ENCODE results near the gene IGF1R.

Gene IGF1R

DNA sequence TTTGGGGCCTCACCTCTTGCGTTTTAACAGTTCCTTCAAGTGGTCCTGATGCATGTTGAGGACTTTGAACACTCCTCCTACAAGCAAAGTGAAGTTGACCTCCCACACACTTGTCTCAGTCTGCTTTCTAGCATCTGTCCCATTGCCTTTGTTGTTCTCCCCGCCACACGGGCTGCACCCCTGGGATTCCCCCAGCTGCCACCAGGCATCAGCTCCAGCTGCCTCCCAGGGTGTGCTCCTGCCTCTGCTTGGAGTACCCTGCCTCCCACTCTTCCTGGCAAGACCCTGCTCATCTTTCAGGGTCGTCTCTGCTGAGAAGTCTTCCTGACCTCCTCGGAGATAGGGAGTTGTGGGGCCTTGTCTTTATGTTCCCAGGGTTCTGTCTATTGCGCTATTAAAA lies 52.2 kb downstream of the IGF1R start:
- H3K4me1 ChIP-seq (ENCODE audit: control insufficient read depth in 5 of 5, insufficient read depth in 5 of 5, low read length in 5 of 5) = peaks cover 0 to 11% (median 3%) of the 10 kb centered on the region in 5 donors
- no peak overlapping the region for H3K9ac ChIP-seq (ENCODE audit: low read length in 5 of 5)

GRCh38 chr15:98703126-98703685 lies 54.9 kb downstream of the IGF1R start:
- H3K4me3 ChIP-seq (ENCODE audit: low read depth in 1 of 5, low read length in 5 of 5) = no peak overlapping the region
- H3K4me1 ChIP-seq (ENCODE audit: control insufficient read depth in 5 of 5, insufficient read depth in 5 of 5, low read length in 5 of 5) = peaks cover 0 to 11% (median 3%) of the 10 kb centered on the region in 5 donors
- no peak overlapping the region for H3K9ac ChIP-seq (ENCODE audit: low read length in 5 of 5)
- no peaks in the 10 kb centered on the region for H3K27me3 ChIP-seq (ENCODE audit: control insufficient read depth in 5 of 5, insufficient read depth in 4 of 5, low read length in 5 of 5)
- H3K9me3 ChIP-seq (ENCODE audit: control insufficient read depth in 5 of 5, low read length in 5 of 5) = no peaks in the 10 kb centered on the region
- H3K36me3 ChIP-seq (ENCODE audit: control insufficient read depth in 5 of 5, insufficient read depth in 5 of 5, low read length in 5 of 5) = peaks cover 0 to 9% (median 8%) of the 10 kb centered on the region in 5 donors
- no peak overlapping the region for H3K27ac ChIP-seq (ENCODE audit: low read depth, low read length)

More for the DNA sequence above, 52.2 kb downstream of the IGF1R start:
- H3K36me3 ChIP-seq (ENCODE audit: control insufficient read depth in 5 of 5, insufficient read depth in 5 of 5, low read length in 5 of 5) = no peaks in the 10 kb centered on the region
- H3K27me3 ChIP-seq (ENCODE audit: control insufficient read depth in 5 of 5, insufficient read depth in 4 of 5, low read length in 5 of 5) = no peaks in the 10 kb centered on the region
- no peaks in the 10 kb centered on the region for H3K9me3 ChIP-seq (ENCODE audit: control insufficient read depth in 5 of 5, low read length in 5 of 5)
- no peak overlapping the region for H3K27ac ChIP-seq (ENCODE audit: low read depth, low read length)
- H3K4me3 ChIP-seq (ENCODE audit: low read depth in 1 of 5, low read length in 5 of 5) = no peak overlapping the region

DNA sequence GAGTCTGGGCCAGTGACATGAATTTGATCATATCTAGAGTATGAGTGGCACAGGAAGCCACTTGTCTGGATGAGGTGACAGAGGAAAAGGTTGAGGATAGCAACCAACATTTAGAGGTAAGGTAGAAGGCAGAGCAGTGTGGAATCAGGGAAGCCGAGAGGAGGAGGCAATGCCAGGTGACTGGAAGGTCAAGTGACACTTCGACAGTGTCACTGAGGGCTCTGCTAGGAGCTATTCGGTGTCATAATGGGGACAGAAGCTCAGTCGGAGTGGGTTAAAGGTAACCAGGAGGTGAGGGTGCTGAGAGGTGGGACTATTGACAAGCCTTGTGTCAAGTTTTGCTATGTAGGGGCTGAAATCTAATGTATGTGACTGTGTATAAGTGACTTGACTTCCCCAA lies 56.7 kb downstream of the IGF1R start:
- H3K27me3 ChIP-seq (ENCODE audit: control insufficient read depth in 5 of 5, insufficient read depth in 4 of 5, low read length in 5 of 5) = no peaks in the 10 kb centered on the region

DNA sequence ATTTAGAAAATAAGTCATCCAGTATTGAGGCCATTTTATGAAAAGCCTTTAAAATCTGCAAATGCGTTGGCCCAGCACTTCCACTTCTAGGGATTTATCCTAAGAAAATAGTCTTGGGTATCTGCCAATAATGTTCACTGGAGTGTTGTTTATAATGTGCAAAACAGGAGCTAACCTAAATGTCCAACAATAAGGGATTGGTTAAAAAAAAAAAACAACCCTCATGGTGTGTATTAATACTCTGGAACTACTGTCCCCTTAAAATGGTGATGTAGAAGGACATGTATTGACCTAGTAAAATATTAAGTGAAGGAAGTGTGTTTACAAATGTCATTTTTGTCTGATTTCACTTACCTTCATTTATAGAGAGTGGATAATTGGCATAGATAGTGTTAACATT lies 58.0 kb downstream of the IGF1R start:
- no peaks in the 10 kb centered on the region for H3K27me3 ChIP-seq (ENCODE audit: control insufficient read depth in 5 of 5, insufficient read depth in 4 of 5, low read length in 5 of 5)
- H3K9ac ChIP-seq (ENCODE audit: low read length in 5 of 5) = no peak overlapping the region
- peaks cover 0 to 5% (median 4%) of the 10 kb centered on the region in 5 donors for H3K9me3 ChIP-seq (ENCODE audit: control insufficient read depth in 5 of 5, low read length in 5 of 5)
- H3K27ac ChIP-seq (ENCODE audit: low read depth, low read length) = no peak overlapping the region
- peaks cover 0 to 11% (median 3%) of the 10 kb centered on the region in 5 donors for H3K4me1 ChIP-seq (ENCODE audit: control insufficient read depth in 5 of 5, insufficient read depth in 5 of 5, low read length in 5 of 5)
- no peak overlapping the region for H3K4me3 ChIP-seq (ENCODE audit: low read depth in 1 of 5, low read length in 5 of 5)
- H3K36me3 ChIP-seq (ENCODE audit: control insufficient read depth in 5 of 5, insufficient read depth in 5 of 5, low read length in 5 of 5) = peaks cover 0 to 12% (median 10%) of the 10 kb centered on the region in 5 donors

More for the DNA sequence above, 56.7 kb downstream of the IGF1R start:
- H3K36me3 ChIP-seq (ENCODE audit: control insufficient read depth in 5 of 5, insufficient read depth in 5 of 5, low read length in 5 of 5) = peaks cover 0 to 12% (median 8%) of the 10 kb centered on the region in 5 donors
- H3K27ac ChIP-seq (ENCODE audit: low read depth, low read length) = no peak overlapping the region
- no peak overlapping the region for H3K9ac ChIP-seq (ENCODE audit: low read length in 5 of 5)
- peaks cover 0 to 11% (median 3%) of the 10 kb centered on the region in 5 donors for H3K4me1 ChIP-seq (ENCODE audit: control insufficient read depth in 5 of 5, insufficient read depth in 5 of 5, low read length in 5 of 5)
- H3K9me3 ChIP-seq (ENCODE audit: control insufficient read depth in 5 of 5, low read length in 5 of 5) = no peaks in the 10 kb centered on the region
- H3K4me3 ChIP-seq (ENCODE audit: low read depth in 1 of 5, low read length in 5 of 5) = no peak overlapping the region

GRCh38 chr15:98706986-98707385 lies 58.6 kb downstream of the IGF1R start:
- peaks cover 0 to 11% (median 3%) of the 10 kb centered on the region in 5 donors for H3K4me1 ChIP-seq (ENCODE audit: control insufficient read depth in 5 of 5, insufficient read depth in 5 of 5, low read length in 5 of 5)

DNA sequence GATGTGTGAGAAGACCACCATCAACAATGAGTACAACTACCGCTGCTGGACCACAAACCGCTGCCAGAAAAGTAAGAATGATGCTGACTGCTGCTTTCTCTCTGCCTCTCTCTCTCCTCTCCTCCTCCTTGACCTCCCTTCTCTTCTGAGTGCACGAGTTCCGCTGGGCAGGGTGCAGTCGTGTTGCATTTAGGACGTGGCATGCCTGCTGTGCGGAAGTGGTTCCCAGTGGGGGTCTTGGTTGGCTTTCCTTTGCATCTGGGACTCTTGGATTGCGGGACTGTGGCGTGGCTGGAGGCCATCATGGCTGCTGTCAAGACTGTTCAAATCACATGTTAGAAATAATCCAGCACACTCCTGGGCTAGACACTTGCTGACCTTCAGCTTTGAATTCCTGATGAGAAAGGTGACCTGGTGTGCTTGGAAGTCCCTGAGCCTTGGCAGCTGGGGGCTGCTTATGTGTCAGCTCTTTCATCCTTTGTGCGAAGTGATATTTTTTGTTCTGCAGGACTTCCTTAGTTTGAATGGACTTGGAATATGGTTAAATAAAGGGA lies 59.8 kb downstream of the IGF1R start:
- no peak overlapping the region for H3K27ac ChIP-seq (ENCODE audit: low read depth, low read length)
- H3K4me3 ChIP-seq (ENCODE audit: low read depth in 1 of 5, low read length in 5 of 5) = no peak overlapping the region
- no peaks in the 10 kb centered on the region for H3K27me3 ChIP-seq (ENCODE audit: control insufficient read depth in 5 of 5, insufficient read depth in 4 of 5, low read length in 5 of 5)
- peaks cover 0 to 7% (median 2%) of the 10 kb centered on the region in 5 donors for H3K4me1 ChIP-seq (ENCODE audit: control insufficient read depth in 5 of 5, insufficient read depth in 5 of 5, low read length in 5 of 5)
- H3K9me3 ChIP-seq (ENCODE audit: control insufficient read depth in 5 of 5, low read length in 5 of 5) = peaks cover 0 to 15% (median 12%) of the 10 kb centered on the region in 5 donors
- H3K9ac ChIP-seq (ENCODE audit: low read length in 5 of 5) = no peak overlapping the region
- peaks cover 0 to 12% (median 10%) of the 10 kb centered on the region in 5 donors for H3K36me3 ChIP-seq (ENCODE audit: control insufficient read depth in 5 of 5, insufficient read depth in 5 of 5, low read length in 5 of 5)

More at GRCh38 chr15:98706986-98707385, 58.6 kb downstream of the IGF1R start:
- no peak overlapping the region for H3K27ac ChIP-seq (ENCODE audit: low read depth, low read length)
- H3K9ac ChIP-seq (ENCODE audit: low read length in 5 of 5) = no peak overlapping the region
- H3K36me3 ChIP-seq (ENCODE audit: control insufficient read depth in 5 of 5, insufficient read depth in 5 of 5, low read length in 5 of 5) = peaks cover 0 to 12% (median 10%) of the 10 kb centered on the region in 5 donors
- H3K4me3 ChIP-seq (ENCODE audit: low read depth in 1 of 5, low read length in 5 of 5) = no peak overlapping the region
- H3K9me3 ChIP-seq (ENCODE audit: control insufficient read depth in 5 of 5, low read length in 5 of 5) = peaks cover 0 to 11% (median 10%) of the 10 kb centered on the region in 5 donors
- no peaks in the 10 kb centered on the region for H3K27me3 ChIP-seq (ENCODE audit: control insufficient read depth in 5 of 5, insufficient read depth in 4 of 5, low read length in 5 of 5)

- no peaks in the 10 kb centered on the region for H3K27me3 ChIP-seq (ENCODE audit: control insufficient read depth in 5 of 5, insufficient read depth in 4 of 5, low read length in 5 of 5)
- no peak overlapping the region for H3K4me3 ChIP-seq (ENCODE audit: low read depth in 1 of 5, low read length in 5 of 5)
- H3K4me1 ChIP-seq (ENCODE audit: control insufficient read depth in 5 of 5, insufficient read depth in 5 of 5, low read length in 5 of 5) = peaks cover 0 to 14% (median 0%) of the 10 kb centered on the region in 5 donors
- H3K36me3 ChIP-seq (ENCODE audit: control insufficient read depth in 5 of 5, insufficient read depth in 5 of 5, low read length in 5 of 5) = peaks cover 0 to 12% (median 10%) of the 10 kb centered on the region in 5 donors
- H3K9me3 ChIP-seq (ENCODE audit: control insufficient read depth in 5 of 5, low read length in 5 of 5) = peaks cover 0 to 15% (median 12%) of the 10 kb centered on the region in 5 donors
- H3K27ac ChIP-seq (ENCODE audit: low read depth, low read length) = no peak overlapping the region
- no peak overlapping the region for H3K9ac ChIP-seq (ENCODE audit: low read length in 5 of 5)
These were observed 63.5 kb downstream of the IGF1R start for GRCh38 chr15:98711810-98712209.

- H3K4me3 ChIP-seq (ENCODE audit: low read depth in 1 of 5, low read length in 5 of 5) = no peak overlapping the region
- peaks cover 0 to 18% (median 3%) of the 10 kb centered on the region in 5 donors for H3K4me1 ChIP-seq (ENCODE audit: control insufficient read depth in 5 of 5, insufficient read depth in 5 of 5, low read length in 5 of 5)
These were observed 64.7 kb downstream of the IGF1R start for GRCh38 chr15:98712845-98713584.

DNA sequence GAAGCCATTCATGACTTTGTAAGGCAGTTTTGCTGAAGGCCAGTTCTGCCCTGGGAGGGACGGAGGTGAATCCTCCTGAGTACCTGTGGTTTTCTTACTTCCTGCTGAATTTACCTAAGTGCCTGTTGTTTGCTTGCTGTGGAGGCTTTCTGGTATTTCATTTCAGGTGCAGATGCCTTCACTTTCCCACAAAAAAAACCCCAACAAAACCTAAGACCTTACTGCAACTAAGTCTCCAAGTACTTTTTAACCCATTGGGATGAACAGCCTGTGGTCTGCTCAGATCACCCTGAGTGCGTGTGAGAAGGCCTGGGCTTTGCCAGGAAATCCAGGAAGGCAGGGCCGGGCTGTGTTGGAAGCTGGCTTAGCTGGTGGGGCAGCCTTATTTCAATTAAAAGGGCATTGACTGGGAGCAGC lies 65.3 kb downstream of the IGF1R start:
- peaks cover 0 to 3% (median 0%) of the 10 kb centered on the region in 5 donors for H3K36me3 ChIP-seq (ENCODE audit: control insufficient read depth in 5 of 5, insufficient read depth in 5 of 5, low read length in 5 of 5)
- no peaks in the 10 kb centered on the region for H3K27me3 ChIP-seq (ENCODE audit: control insufficient read depth in 5 of 5, insufficient read depth in 4 of 5, low read length in 5 of 5)
- H3K27ac ChIP-seq (ENCODE audit: low read depth, low read length) = no peak overlapping the region
- peaks cover 0 to 15% (median 12%) of the 10 kb centered on the region in 5 donors for H3K9me3 ChIP-seq (ENCODE audit: control insufficient read depth in 5 of 5, low read length in 5 of 5)
- no peak overlapping the region for H3K9ac ChIP-seq (ENCODE audit: low read length in 5 of 5)
- no peak overlapping the region for H3K4me3 ChIP-seq (ENCODE audit: low read depth in 1 of 5, low read length in 5 of 5)
- H3K4me1 ChIP-seq (ENCODE audit: control insufficient read depth in 5 of 5, insufficient read depth in 5 of 5, low read length in 5 of 5) = peaks cover 0 to 24% (median 9%) of the 10 kb centered on the region in 5 donors

More at GRCh38 chr15:98712845-98713584, 64.7 kb downstream of the IGF1R start:
- H3K9me3 ChIP-seq (ENCODE audit: control insufficient read depth in 5 of 5, low read length in 5 of 5) = peaks cover 0 to 15% (median 12%) of the 10 kb centered on the region in 5 donors
- no peaks in the 10 kb centered on the region for H3K27me3 ChIP-seq (ENCODE audit: control insufficient read depth in 5 of 5, insufficient read depth in 4 of 5, low read length in 5 of 5)
- H3K9ac ChIP-seq (ENCODE audit: low read length in 5 of 5) = no peak overlapping the region
- H3K36me3 ChIP-seq (ENCODE audit: control insufficient read depth in 5 of 5, insufficient read depth in 5 of 5, low read length in 5 of 5) = peaks cover 0 to 6% (median 4%) of the 10 kb centered on the region in 5 donors
- no peak overlapping the region for H3K27ac ChIP-seq (ENCODE audit: low read depth, low read length)

DNA sequence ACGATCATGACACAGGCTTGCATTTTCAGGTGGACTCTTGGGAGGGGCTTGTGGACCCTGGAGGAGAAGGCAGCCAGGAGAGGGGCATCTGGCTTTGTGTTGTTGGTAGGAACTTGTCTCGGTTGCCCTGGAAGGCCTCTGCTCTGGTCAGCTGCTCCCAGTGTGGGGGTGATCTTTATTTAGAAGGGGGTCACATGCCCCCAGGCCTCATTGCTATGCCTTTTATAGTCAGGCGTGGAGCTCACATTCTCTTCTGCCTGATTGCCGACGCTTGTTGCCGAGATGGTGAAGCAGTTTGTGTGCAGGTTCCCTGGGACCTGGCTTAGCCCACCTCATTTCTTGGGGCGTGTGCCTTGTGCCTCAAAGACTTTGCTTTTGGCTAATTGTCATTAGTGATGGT lies 66.6 kb downstream of the IGF1R start:
- peaks cover 0 to 30% (median 12%) of the 10 kb centered on the region in 5 donors for H3K4me1 ChIP-seq (ENCODE audit: control insufficient read depth in 5 of 5, insufficient read depth in 5 of 5, low read length in 5 of 5)
- peaks cover 0 to 3% (median 0%) of the 10 kb centered on the region in 5 donors for H3K36me3 ChIP-seq (ENCODE audit: control insufficient read depth in 5 of 5, insufficient read depth in 5 of 5, low read length in 5 of 5)
- no peaks in the 10 kb centered on the region for H3K27me3 ChIP-seq (ENCODE audit: control insufficient read depth in 5 of 5, insufficient read depth in 4 of 5, low read length in 5 of 5)
- no peak overlapping the region for H3K9ac ChIP-seq (ENCODE audit: low read length in 5 of 5)
- no peak overlapping the region for H3K4me3 ChIP-seq (ENCODE audit: low read depth in 1 of 5, low read length in 5 of 5)
- no peak overlapping the region for H3K27ac ChIP-seq (ENCODE audit: low read depth, low read length)
- H3K9me3 ChIP-seq (ENCODE audit: control insufficient read depth in 5 of 5, low read length in 5 of 5) = peaks cover 0 to 15% (median 12%) of the 10 kb centered on the region in 5 donors
